WERI-Rb-1 (cell line): Measurements from ENCODE around the gene RPL6.
"Not testable (repeated sequence)": the region's sequence is repeated elsewhere in the genome, so short reads cannot be mapped to it uniquely, and the experiment has no call there.

Experiments
- DNase-seq: peaks from one replicate; pipeline ENCODE4 v3.0.0-alpha.2; 2020
- H3K27ac ChIP-seq: fragments of 250-450 bp; sonication (Bioruptor Pico); 2 replicates; pipeline ENCODE4 v1.5.1; 2020; ENCODE audit warnings: mild to moderate bottlenecking, moderate library complexity
- H3K27me3 ChIP-seq: fragments of 250-450 bp; sonication (Bioruptor Pico); 2 replicates; pipeline ENCODE4 v1.5.1; 2021; ENCODE audit warnings: mild to moderate bottlenecking, low read depth, moderate library complexity; ENCODE audit not compliant: insufficient read depth, severe bottlenecking
- H3K36me3 ChIP-seq: fragments of 250-450 bp; sonication (Bioruptor Pico); 2 replicates; pipeline ENCODE4 v1.5.1; 2020; ENCODE audit warnings: mild to moderate bottlenecking, moderate library complexity
- H3K4me3 ChIP-seq: 2 replicates; pipeline ENCODE4 v1.5.1; 2011; ENCODE audit warnings: low read depth, mild to moderate bottlenecking, control low read depth, low read length
- H3K9me3 ChIP-seq: fragments of 250-450 bp; sonication (Bioruptor Pico); 2 replicates; pipeline ENCODE4 v1.5.1; 2021; ENCODE audit warnings: mild to moderate bottlenecking, moderate library complexity; ENCODE audit not compliant: severe bottlenecking
- CTCF ChIP-seq: IDR thresholded peaks from 2 replicates; pipeline ENCODE4 v1.5.1; 2011; ENCODE audit warnings: low read depth, mild to moderate bottlenecking, control low read depth, inconsistent platforms, low read length

RPL6 gene

GRCh38 chr12:112413855-112414625 lies 4.6 kb upstream of the RPL6 start:
- DNase-seq, result no peak
- Histone ChIP-seq H3K27me3 (no peaks in the 10 kb centered on the region), H3K36me3 (peaks cover 2% of the 10 kb centered on the region), H3K9me3 (no peaks in the 10 kb centered on the region), H3K27ac (no peak overlapping the region), H3K4me3 (no peak overlapping the region)
- no peak for TF ChIP-seq CTCF

- no peak for DNase-seq
- Histone ChIP-seq H3K36me3 (peaks cover 44% of the 10 kb centered on the region), H3K4me3 (no peak overlapping the region), H3K9me3 (no peaks in the 10 kb centered on the region), H3K27ac (no peak overlapping the region), H3K27me3 (no peaks in the 10 kb centered on the region)
- no peak for TF ChIP-seq CTCF
These were observed 470 bp upstream of the RPL6 start for GRCh38 chr12:112409906-112410244.

GRCh38 chr12:112408621-112409020 lies 784 bp downstream of the RPL6 start:
- peak overlapping the region; percentile 95 for H3K27ac ChIP-seq
- peak overlapping the region; percentile 83 for H3K4me3 ChIP-seq
- DNase-seq, result no peak

GRCh38 chr12:112407683-112408082 lies 1.7 kb downstream of the RPL6 start:
- H3K4me3 ChIP-seq, DNase-seq, H3K9me3 ChIP-seq, H3K27ac ChIP-seq, H3K27me3 ChIP-seq: not testable (repeated sequence)
- peaks cover 54% of the 10 kb centered on the region for H3K36me3 ChIP-seq

More at GRCh38 chr12:112408621-112409020, 784 bp downstream of the RPL6 start:
- no peaks in the 10 kb centered on the region for H3K27me3 ChIP-seq
- H3K36me3 ChIP-seq, result peaks cover 54% of the 10 kb centered on the region
- H3K9me3 ChIP-seq, result no peaks in the 10 kb centered on the region
- no peak for TF ChIP-seq CTCF

GRCh38 chr12:112406519-112407488 lies 2.6 kb downstream of the RPL6 start:
- H3K27ac ChIP-seq, result no peak overlapping the region
- no peak for DNase-seq
- H3K27me3 ChIP-seq, result no peaks in the 10 kb centered on the region
- peaks cover 54% of the 10 kb centered on the region for H3K36me3 ChIP-seq
- no peak overlapping the region for H3K4me3 ChIP-seq
- no peaks in the 10 kb centered on the region for H3K9me3 ChIP-seq
- TF ChIP-seq CTCF, result no peak

- TF ChIP-seq CTCF, result no peak
- Histone ChIP-seq H3K27ac (no peak overlapping the region), H3K36me3 (peaks cover 31% of the 10 kb centered on the region), H3K27me3 (no peaks in the 10 kb centered on the region), H3K4me3 (no peak overlapping the region), H3K9me3 (peaks cover 3% of the 10 kb centered on the region)
- DNase-seq, result no peak
These were observed 7.4 kb downstream of the RPL6 start for GRCh38 chr12:112401903-112402498.
